ENCODE measurements around the gene AQP12B. TPM values are rescaled to one million over a fixed set of nuclear protein-coding genes. Genes with fewer than 3 reads are reported as not detected.

The AQP12B gene
- total RNA-seq, 1 experiment from 2014 or later = not detected

GRCh38 chr2:240632306-240632721 is 50.4 kb downstream of the AQP12B start:
- no peak for DNase-seq (ENCODE audit: low read depth)

GRCh38 chr2:240631548-240632305 is 51.0 kb downstream of the AQP12B start:
- no peak for DNase-seq (ENCODE audit: low read depth)

GRCh38 chr2:240630771-240631547 is 51.7 kb downstream of the AQP12B start:
- DNase-seq (ENCODE audit: low read depth) = no peak

GRCh38 chr2:240629968-240630770 is 52.5 kb downstream of the AQP12B start:
- DNase-seq (ENCODE audit: low read depth) = no peak

GRCh38 chr2:240629619-240629967 is 53.1 kb downstream of the AQP12B start:
- no peak for DNase-seq (ENCODE audit: low read depth)

- DNase-seq (ENCODE audit: low read depth) = no peak
These were observed 53.7 kb downstream of the AQP12B start for GRCh38 chr2:240628808-240629618.

- no peak for DNase-seq (ENCODE audit: low read depth)
These were observed 54.2 kb downstream of the AQP12B start for GRCh38 chr2:240628507-240628807.

GRCh38 chr2:240627736-240628506 is 54.8 kb downstream of the AQP12B start:
- no peak for DNase-seq (ENCODE audit: low read depth)

GRCh38 chr2:240626531-240627300 is 56.0 kb downstream of the AQP12B start:
- peak; percentile 29 for DNase-seq (ENCODE audit: low read depth)

Other genes starting within 250 kb of the AQP12B start
- gene GPC1, start 247.2 kb downstream of the AQP12B start, total RNA-seq (2014; rRNA removed; shearing (Covaris generic)) = 9.7 and 20.1 TPM in 2 replicates
- 1.8 and 4.7 TPM in 2 replicates for gene ANKMY1, start 124.9 kb downstream of the AQP12B start, total RNA-seq (2014; rRNA removed; shearing (Covaris generic))
- gene DUSP28, start 122.5 kb downstream of the AQP12B start, total RNA-seq (2014; rRNA removed; shearing (Covaris generic)) = 2.8 and 3.3 TPM in 2 replicates
- gene RNPEPL1, start 114.4 kb downstream of the AQP12B start, total RNA-seq (2014; rRNA removed; shearing (Covaris generic)) = 1.8 and 2.3 TPM in 2 replicates
- gene CAPN10, start 96.2 kb downstream of the AQP12B start, total RNA-seq (2014; rRNA removed; shearing (Covaris generic)) = 23.8 and 28.3 TPM in 2 replicates
- 0.33 and 1.1 TPM in 2 replicates for gene GPR35, start 57.4 kb downstream of the AQP12B start, total RNA-seq (2014; rRNA removed; shearing (Covaris generic))
- not detected in 2 replicates for gene AQP12A, start 9.0 kb upstream of the AQP12B start, total RNA-seq (2014; rRNA removed; shearing (Covaris generic))
- gene KIF1A, start 137.3 kb upstream of the AQP12B start, total RNA-seq (2014; rRNA removed; shearing (Covaris generic)) = 15.0 and 16.2 TPM in 2 replicates
- not detected in 2 replicates for gene AGXT, start 185.9 kb upstream of the AQP12B start, total RNA-seq (2014; rRNA removed; shearing (Covaris generic))
- gene MAB21L4, start 213.3 kb upstream of the AQP12B start, total RNA-seq (2014; rRNA removed; shearing (Covaris generic)) = not detected in 2 replicates
- not detected in 2 replicates for gene CROCC2, start 223.5 kb upstream of the AQP12B start, total RNA-seq (2014; rRNA removed; shearing (Covaris generic))